ENCODE measurements around the gene KBTBD12.
A peak's percentile ranks its signal among the peaks of the same experiment; 100 is the strongest.

The KBTBD12 gene

DNA sequence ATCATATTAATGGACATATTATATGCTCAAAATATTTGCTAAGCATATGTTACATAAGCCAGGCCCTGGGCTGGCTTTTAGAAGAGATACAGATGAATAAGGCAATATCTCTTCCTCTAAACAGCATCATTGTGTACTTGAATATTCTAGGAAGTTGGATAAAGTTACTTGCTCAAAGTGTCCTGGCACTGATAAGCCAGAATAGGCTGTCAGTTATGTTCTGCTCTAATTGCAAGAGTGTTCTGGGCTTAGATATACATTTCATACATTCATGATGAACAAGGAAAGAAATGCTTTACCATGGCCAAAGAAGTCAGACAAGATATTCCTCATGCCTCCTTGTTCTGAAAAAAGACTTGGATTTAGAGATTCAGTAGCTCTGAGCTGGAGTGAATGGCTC is 40.7 kb downstream of the KBTBD12 start:
- no peak for DNase-seq

DNA sequence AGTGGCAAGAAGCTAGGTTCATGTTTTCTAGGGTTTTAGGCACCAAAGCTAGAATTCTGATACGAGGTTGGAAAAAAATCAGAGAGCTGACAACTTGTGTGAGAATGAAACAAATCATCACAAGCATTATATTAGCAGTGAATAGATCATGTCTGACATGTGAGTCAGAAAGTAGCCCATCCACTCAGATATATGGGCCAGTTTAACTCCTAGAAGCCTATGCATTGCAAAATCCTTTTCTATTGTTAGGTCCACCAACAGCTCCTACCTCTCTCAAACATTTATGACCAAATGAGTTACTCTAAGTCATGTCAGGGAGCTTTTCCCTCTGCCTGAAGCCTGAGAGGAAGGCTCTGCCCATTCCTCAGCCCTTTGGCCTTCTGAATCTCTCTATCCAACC is 44.0 kb downstream of the KBTBD12 start:
- DNase-seq: no peak

DNA sequence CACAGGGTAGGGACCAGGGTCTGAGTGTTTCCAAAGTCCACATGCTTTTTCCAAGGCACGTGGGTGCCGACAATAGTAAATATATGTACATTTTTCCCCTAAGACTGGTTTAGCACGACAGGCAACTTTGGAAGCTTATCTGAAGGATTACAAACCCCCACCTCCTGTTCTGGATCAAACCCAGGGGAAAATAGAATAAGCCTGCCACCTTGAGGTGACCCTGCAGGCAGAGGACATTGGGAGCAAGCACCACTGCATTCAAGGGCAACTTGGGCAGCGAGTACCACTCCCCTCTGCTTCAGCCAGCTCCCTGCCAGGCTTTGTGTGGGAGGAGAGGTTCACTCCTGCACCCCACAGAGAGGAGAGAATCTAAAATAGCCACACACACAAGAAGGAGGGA is 44.8 kb downstream of the KBTBD12 start:
- peak; percentile 38 for DNase-seq

DNA sequence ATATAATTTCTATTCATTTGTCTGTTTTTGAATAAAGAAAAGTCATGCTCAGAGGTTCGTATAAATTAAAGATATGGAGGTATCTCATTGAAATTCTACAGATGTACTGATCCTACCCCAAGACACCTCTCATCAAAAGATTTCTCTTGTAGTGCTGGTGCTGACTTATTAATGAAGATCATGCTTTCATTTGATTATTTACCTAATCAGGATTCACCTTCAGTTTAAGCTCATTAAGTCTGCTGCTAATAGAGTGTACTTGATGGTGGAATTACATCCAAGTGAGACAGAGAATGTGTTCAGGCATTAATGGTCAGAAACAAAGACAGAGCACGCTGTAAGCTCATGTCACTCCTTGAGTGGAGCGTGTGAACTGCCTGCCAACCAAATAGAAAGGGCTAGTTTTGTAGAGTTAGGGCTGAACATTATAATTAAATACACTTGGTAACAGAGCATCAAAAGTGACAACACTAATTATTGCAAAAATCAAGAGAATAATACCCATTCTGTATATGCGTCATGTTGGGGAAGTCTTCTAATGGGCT is 45.5 kb downstream of the KBTBD12 start:
- DNase-seq: no peak

DNA sequence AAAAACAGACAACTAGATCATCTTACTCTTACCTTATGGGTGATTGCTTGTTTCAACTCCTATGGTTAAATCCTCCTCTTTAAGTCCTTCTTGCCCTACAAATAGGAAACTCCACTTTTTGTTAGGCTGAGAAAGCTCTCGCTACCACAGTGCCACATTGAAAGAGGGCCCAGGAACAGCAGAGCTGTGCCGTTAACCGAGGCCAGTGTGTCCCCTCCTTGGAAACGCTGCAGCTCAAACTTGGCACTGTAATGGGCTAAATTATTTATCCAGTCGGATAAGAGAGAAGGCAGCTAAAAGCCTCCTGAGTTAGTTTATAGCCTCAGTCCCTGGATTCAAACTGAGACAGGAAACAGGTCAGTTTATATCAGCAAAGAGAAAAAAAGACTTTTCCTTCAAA is 46.1 kb downstream of the KBTBD12 start:
- DNase-seq: no peak

DNA sequence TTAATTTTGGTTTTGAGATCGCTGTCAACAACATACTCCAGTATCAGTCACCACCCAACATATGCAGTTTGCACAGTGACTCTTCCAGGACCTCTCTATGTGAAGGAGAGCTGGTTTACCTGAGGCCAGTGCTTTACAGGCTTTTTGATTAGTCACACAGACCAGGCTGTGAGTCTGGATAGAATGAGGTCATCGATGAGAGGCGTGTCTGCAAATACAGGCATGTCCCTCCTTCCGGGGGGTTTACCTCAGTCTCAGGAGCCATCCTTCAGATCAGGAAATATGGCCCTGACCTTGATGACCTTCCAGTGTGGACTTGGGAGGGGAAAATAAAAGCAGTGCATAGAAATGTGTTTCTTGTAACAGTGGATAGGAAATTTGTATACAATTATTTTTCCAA is 46.9 kb downstream of the KBTBD12 start:
- DNase-seq: peak; percentile 68

DNA sequence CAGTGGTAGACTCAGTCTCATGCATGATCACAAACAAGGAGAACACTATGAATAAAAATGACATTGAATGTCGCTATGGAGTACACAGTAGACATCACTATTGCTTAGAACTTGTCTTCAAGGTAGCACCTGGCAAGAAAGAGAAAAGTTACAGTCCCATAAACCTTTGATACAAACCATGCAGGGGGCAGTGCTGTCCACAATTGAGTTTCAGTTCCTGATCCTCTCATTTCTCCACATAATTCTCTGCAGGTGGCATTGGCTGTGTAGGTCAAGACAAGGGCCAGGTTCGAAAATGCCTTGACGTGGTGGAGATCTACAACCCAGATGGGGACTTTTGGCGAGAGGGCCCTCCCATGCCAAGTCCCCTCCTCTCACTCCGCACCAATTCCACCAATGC is 47.9 kb downstream of the KBTBD12 start:
- no peak for DNase-seq

DNA sequence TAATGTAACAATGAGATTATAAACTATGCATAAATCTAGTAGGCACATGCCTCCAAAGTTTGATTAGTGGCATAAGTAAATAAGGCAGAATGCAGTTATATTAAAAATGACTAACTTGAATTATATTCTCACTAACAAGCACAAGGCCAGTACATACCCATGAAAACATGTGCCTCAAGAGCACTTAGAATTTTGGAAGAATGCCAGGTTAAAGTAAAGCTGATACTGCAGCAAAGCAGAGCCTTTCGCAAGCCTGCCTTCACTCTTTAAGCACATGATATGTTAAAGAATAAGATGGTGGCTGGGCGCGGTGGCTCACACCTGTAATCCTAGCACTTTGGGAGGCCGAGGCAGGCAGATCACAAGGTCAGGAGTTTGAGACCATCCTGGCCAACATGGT is 49.0 kb downstream of the KBTBD12 start:
- DNase-seq: peak; percentile 67

DNA sequence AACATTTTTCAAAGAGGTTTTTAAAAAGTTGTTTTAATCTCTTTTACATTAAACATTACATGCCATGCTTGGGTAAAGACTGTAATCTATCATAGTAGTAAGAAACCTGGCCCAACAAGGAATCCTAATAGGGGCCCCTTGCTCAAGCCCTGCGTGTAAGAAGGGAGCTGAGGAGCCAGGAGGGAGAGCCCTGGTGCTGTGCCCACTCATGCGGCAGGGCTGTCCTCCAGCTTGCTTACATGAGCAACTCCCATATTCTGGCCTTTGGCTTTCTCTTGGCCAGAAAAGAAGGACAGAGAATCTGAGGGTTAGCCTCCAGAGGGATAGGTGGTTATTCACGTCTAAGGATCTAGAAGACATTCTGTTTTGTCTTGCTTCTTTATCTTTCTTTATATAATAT is 49.8 kb downstream of the KBTBD12 start:
- no peak for DNase-seq

DNA sequence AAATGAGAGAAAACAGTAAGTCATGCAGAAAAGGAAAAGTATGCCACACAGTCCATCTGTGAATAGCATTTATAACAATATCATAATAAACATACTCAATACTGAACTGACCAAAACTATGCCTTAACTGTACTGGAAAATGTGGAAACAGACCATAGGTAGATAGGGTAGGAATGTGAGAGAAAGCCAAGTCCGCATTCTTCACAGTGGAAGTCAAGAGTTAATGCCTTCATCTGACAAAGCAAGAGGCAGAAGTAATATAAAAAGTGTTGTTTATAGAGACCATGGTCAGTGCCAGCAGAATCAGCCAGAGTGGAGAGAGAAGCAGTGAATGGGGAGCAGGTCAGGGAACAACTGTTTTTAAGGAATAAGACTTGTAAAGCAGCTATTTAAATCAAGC is 52.3 kb downstream of the KBTBD12 start:
- no peak for DNase-seq

DNA sequence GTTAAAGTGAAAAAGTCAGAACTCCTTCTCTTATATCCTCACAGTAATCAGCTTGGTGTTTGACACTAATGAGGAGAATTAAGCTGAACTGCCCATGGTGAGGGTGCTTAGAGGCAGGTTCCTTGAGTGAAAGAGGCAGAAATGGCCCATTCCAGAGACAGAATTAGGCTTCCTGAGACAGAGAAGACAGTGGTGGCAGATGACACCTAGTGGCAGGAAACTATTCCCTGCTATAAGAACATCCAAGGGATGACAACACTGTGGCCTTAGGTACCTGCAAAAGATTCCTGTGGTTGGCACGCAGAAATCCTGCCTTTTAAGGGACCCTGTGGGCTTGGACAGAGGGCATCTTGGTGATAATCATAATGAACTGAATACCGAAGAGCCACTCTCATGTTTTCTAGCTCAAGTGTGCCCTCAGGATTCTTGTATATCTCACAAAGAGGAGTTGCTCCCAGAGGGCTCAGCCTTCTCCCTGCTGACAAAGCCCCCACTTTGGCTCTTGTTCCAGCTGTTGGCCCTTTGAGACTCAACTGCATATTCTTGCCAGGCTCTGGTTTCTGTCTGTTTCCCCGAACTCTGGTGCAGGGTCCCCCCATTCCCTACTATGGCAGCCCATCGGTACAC is 56.0 kb downstream of the KBTBD12 start:
- peak; percentile 23 for DNase-seq

DNA sequence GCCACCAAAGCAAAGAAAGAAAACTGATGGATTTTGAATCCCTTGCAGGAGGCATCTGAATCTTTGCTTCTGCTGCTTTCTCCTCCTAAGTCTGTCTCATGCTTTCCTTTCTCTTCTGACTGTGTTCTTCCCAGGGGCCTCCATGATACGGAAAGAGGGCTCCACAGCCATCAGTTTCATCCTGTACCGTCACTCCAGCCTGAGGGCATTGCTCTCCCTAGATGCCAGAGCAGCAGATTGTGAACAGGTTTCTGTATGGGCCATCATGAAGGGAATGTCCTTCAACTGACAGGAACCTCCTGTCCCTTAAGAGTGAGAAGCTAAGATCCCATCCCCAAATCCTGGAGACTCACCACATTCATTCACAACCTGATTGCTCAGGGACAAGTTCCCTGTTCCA is 59.2 kb downstream of the KBTBD12 start:
- no peak for DNase-seq

DNA sequence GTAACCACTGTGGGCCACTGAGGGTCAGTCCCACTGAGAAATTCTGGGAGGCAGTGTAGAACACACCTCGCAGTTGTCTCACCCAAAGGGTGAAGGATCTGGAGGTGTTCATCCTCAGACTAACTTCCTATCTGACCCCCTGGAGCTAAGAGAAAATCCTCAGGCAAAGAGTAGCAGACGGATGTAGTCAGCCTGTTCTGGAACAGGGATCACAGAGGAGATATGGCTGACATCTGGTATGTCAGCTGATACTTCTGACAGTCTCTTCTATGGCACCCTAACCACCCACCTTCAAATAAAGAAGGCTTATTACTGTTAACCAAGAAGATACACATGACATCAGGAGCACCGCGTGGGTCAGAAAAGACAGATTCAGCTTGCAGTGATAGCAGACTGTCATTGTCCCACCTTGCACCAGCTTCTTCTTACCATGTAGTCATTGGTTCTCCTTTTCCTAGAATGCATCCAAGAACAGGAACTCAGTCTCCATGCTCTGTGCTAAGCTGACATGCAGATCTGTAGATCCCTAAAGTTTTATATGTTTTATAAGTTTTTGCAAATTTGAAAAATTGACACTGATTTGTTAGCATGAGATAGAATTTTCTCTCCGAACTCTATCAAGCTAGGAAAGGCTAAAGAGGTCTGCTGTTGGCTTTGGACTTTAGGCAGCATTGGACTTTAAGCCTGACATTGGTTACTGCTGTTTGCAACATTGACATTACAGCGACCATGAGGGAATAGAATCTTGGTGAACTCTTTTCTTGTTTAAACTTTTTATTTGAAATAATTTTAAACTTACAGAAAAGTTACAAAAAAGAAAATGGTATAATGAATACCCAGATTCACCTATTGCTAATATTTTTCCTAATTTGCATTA is 60.4 kb downstream of the KBTBD12 start:
- DNase-seq: no peak

DNA sequence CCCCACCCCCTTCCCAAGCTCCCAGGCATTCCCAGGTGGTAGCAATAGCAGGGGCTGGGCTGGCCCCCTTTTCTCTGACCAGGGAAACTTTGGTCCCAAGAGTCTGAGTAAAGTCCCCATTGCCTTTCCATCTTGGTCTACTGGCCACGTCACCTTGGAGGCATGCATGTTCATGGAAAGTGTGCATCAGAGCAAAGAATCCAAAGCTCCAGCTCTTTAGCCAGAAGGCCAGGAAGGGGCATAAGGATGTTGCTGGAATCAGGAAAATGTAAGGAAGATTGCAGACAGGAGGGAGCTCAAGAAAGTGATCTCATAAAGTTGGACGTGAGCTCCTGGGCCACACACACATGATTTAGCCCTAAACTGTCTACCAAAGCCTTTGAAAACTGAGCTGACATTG is 63.6 kb downstream of the KBTBD12 start:
- no peak for DNase-seq

DNA sequence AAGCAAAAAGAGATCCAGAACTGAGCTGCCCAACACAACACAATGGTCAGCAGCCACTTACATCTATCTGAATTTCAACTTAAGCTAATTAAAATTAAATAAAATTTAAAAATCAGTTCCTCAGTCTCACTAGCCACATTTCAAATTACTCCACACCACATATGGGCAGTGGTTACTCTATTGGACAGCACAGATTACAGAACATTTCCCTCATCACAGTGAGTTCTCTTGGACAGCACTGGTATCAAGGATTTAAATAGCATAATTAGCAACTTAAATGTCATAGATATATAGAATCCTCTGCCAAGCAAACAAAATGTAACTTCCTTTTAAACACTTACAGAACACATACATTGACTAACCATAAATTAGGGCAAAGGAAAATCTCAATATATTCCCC is 64.4 kb downstream of the KBTBD12 start:
- DNase-seq: no peak

DNA sequence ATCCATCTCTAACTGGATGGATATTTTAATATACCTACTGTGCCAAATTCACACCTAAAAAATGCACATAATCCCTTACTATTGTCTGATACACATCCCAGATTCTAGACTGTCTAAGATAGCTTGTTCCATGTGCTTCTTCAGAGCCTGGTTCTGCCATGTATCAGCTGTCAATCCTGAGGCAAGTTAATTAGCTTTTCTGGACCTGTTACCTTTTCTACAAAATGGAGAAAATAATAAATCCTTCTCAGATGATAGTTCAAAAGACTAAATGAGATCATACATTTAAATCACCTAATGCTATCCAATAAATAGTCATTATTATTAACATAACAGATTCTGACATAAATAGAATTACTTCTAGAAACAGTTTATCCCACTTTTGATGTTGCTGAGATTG is 66.1 kb downstream of the KBTBD12 start:
- DNase-seq: no peak

DNA sequence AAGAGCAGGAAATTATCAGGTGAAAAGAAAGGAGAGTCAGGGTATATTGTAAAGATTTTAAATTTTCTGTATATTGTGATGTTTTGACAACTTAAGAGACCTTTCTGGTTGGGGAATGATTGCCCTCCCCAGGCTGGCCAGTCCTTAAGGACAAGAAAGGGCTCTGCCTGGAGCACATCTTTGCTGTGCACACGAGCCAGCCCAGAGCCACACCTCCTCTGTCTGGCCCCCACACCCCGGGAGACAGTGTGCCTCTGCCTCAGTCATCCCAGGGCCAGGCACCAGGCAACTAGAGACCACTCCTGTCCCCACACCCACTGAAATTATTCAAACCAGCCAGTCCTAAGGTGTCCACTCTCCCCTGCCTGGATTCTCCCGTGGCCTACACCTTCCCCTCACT is 67.1 kb downstream of the KBTBD12 start:
- no peak for DNase-seq

DNA sequence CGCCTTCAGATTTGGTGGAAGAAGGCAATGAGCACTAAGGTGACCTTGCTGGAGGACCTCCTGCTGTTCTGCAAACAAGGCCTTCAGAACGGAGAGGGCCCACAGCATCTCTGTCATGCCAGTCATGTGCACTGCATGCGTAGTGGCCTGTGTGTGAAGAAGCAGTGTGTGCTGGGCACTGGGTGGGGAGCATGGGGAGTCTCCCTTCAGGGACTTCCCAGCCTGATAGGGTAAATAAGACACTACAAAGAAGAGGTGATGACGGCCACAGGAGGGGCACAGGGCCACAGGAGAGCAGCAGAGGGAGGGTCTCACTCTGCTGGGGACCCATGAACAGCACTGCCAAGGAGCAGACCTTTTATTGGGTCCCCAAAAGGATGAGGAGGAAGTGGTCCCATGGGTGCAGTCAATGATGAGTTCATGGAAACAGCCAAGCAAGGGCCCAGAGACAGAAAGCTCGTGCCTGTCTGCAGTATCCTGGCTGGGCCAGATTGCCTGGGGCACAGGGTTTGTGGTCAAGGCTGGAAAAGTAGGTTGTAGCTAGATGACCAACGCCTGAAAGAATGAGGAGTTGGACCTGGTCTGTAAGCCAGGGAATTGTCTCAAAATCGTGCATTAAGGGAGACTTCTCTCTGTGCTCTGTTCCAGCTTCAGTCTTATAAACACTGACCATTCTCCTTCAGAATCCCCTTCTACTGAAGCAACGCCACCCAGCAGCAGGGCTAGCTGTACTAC is 69.4 kb downstream of the KBTBD12 start:
- DNase-seq: no peak

DNA sequence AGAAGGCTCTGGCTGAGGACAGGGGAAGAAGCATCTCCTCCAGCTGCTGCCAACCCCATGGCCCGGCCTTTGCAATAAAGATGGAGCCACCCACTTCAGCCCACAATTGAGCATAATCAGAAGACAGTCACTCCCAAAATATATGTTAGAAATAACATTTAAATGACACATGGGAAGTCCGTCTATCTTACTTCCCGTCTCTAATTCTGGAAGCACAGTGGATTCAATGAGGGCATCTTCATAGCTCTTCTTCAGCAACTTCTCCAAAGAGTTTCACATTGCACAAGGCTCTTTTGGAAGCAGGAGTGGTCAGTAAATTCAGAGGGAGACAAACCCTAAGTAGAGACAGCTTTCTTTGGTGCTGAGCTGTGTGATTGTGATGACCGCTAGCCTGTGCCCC is 70.2 kb downstream of the KBTBD12 start:
- DNase-seq: no peak

DNA sequence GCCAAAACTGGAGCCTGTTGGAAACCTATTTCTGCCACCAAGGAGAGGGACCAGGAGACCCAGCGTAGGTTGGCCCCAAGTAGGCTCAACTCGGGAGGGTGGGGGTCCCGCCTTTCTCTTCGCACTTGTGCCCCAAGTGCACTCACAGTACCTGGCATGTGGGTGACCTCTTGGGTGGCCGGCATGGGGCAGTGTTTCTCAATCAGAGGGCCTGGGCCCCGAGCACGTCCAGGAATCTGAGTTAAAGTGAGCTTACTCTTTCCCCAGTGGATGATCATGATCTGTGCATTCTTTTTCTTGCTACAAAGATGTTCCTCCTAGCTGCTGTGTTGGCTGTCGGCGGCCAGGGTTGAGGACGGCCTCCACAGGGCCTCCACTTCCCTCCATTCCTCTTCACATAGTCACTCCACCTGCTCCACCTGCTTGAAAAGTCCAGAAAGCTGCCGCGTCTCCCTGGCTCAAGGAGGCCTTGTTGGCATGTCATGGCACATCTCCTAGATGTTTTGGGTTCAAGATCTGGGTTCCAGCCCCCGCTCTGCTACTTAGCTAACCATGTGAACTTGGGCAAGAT is 70.7 kb downstream of the KBTBD12 start:
- DNase-seq: no peak

DNA sequence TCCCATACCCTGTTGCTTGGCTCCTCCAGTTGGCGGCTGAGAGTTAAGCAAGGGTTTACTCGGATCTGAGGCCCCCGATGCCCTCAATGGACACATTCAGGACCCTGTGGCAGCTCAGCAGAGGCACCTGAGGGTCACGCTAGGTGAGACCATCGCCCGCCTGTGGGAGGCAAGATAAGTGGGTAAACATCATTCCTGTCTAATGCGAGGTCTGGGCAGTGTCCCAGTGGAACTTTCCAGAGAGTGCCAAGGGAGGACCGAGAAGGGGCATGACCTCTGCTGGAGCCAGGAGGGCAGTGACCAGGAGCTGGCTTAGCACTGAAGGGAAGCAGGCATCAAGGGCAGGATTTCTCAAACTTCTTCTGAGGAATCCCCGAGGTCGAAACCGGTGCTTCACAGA is 71.8 kb downstream of the KBTBD12 start:
- no peak for DNase-seq

DNA sequence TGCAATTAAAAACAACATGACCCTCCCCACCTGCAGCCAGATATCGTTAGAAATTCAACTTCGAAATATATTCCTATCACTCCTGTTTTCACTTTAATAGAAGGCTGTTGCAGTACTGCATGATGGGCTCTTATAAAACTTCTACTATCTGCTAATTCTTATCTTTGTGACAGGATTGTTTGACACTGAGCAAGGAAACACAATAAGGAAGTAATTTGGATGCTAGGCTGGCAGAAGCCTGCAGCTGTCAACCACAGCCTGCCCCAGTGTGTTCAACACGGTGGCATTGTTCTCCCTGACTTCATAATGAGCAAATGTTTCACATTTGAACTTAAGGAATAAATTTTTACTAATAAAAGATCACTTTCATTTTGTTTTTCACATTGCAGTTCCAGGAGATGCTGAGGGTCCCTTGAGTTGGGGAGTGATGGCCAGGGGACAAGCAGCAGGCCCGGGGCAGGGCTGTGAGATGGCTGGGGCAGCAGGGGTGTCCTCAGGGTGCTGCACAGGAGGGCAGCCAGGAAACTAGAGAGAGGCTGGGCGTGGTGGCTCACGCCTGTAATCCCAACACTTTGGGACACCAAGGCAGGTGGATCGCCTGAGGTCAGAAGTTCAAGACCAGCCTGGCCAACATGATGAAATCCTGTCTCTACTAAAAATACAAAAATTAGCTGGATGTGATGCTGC is 72.4 kb downstream of the KBTBD12 start:
- DNase-seq: no peak

Data from SHP77 treated with DMSO at 0.1 percent for 48 hours (cell line).